OCI-LY7 (cell line): ENCODE data around the gene PRELID3B. TPM values are rescaled to one million over a fixed set of nuclear protein-coding genes. Genes with fewer than 3 reads are reported as not detected.

Experiments
- BruUV-seq: library from RNA; stranded (reverse); fragments of 400-500 nt; replicated peaks from 2 replicates; lab custom pipeline; 2021; lab: Mats Ljungman, UMichigan
- CTCF ChIA-PET: fragments of 300-600 bp; sonication (Branson Sonifier 250); formaldehyde crosslinking; loops from one replicate; lab custom pipeline; 2022; ENCODE audit warnings: antibody characterized with exemption; ENCODE audit not compliant: unreplicated experiment; lab: Charles Lee
- POLR2A ChIA-PET: fragments of 300-600 bp; sonication (Branson Sonifier 250); formaldehyde crosslinking; loops from one replicate; lab custom pipeline; 2022; ENCODE audit warnings: antibody characterized with exemption; lab: Charles Lee
- DNase-seq: peaks from one replicate; pipeline ENCODE4 v3.0.0-alpha.2; 2015; ENCODE audit warnings: low spot score
- H2AFZ ChIP-seq: fragments of 200-600 bp; sonication (generic), shearing (Covaris generic); 2 replicates; pipeline ENCODE4 v1.6.1; 2014; ENCODE audit warnings: mild to moderate bottlenecking, antibody characterized with exemption, low read length, moderate library complexity
- H3K27ac ChIP-seq: fragments of 200-600 bp; sonication (generic); 2 replicates; pipeline ENCODE4 v1.5.1; 2014; ENCODE audit warnings: mixed run types, low read depth, mild to moderate bottlenecking, moderate library complexity, low read length, inconsistent platforms; ENCODE audit not compliant: poor library complexity, severe bottlenecking
- H3K36me3 ChIP-seq: fragments of 200-600 bp; sonication (generic); 2 replicates; pipeline ENCODE4 v1.6.1; 2014; ENCODE audit warnings: mild to moderate bottlenecking, antibody characterized with exemption, low read length, moderate library complexity, mixed read lengths; ENCODE audit not compliant: insufficient read depth
- H3K4me1 ChIP-seq: fragments of 200-600 bp; sonication (generic); 2 replicates; pipeline ENCODE4 v1.5.1; 2014; ENCODE audit warnings: mild to moderate bottlenecking, low read length; ENCODE audit not compliant: insufficient read depth, poor library complexity, severe bottlenecking
- H3K4me2 ChIP-seq: fragments of 200-600 bp; sonication (generic); 2 replicates; pipeline ENCODE4 v1.6.1; 2014; ENCODE audit warnings: mild to moderate bottlenecking, low read length
- H3K4me3 ChIP-seq: fragments of 200-600 bp; sonication (generic); 2 replicates; pipeline ENCODE4 v1.5.1; 2014; ENCODE audit warnings: mild to moderate bottlenecking, low read depth, low read length; ENCODE audit not compliant: poor library complexity, severe bottlenecking
- H3K79me2 ChIP-seq: fragments of 200-600 bp; sonication (generic); 2 replicates; pipeline ENCODE4 v1.6.1; 2016; ENCODE audit warnings: low read depth, mild to moderate bottlenecking, low read length, moderate library complexity, mixed read lengths; ENCODE audit not compliant: insufficient read depth
- H3K9me2 ChIP-seq: fragments of 200-600 bp; sonication (generic); 2 replicates; pipeline ENCODE4 v1.6.1; 2016; ENCODE audit warnings: mild to moderate bottlenecking, low read length, mixed read lengths; ENCODE audit not compliant: insufficient read depth
- H3K9me3 ChIP-seq: fragments of 200-600 bp; sonication (generic); 2 replicates; pipeline ENCODE4 v1.6.1; 2014; ENCODE audit warnings: mild to moderate bottlenecking, mixed run types, low read length, mixed read lengths
- H4K20me1 ChIP-seq: fragments of 200-600 bp; sonication (generic); 2 replicates; pipeline ENCODE4 v1.6.1; 2014; ENCODE audit warnings: mild to moderate bottlenecking, antibody characterized with exemption, low read length, moderate library complexity, mixed read lengths; ENCODE audit not compliant: insufficient read depth
- EZH2phosphoT487 ChIP-seq: fragments of 200-600 bp; sonication (generic); IDR thresholded peaks from 2 replicates; pipeline ENCODE4 v1.6.1; 2018; ENCODE audit warnings: low read depth, borderline replicate concordance, mild to moderate bottlenecking, mixed run types, antibody characterized with exemption, low read length, moderate library complexity, mixed read lengths
- intact Hi-C: fragments of 100-400 bp; cut with micrococcal nuclease; formaldehyde crosslinking; loops from one replicate; pipeline ENCODE4 v1.10.0; 2022; ENCODE audit not compliant: unreplicated experiment
- total RNA-seq, 2 experiments: library from RNA; depleted of rRNA in 1 of 2; stranded (reverse); fragments of >200 nt in 1 of 2; shearing (Covaris generic) in 1 of 2; gene quantifications; 2 replicates each; pipeline ENCODE4 v1.2.3, GENCODE V29; 2014 to 2022
- TF ChIP-seq, protein P1 (sequence below): fragments of 200-600 bp; sonication (generic); conservative IDR thresholded peaks from 2 replicates; pipeline ENCODE4 v1.5.1; 2014; ENCODE audit warnings: mild to moderate bottlenecking, antibody characterized with exemption, low read length, moderate library complexity, mixed read lengths

Gene PRELID3B
- total RNA-seq, 2 experiments from 2014 or later, result 99.4 to 119 TPM

GRCh38 chr20:59010321-59010994, 32.1 kb downstream of the PRELID3B start:
- Histone ChIP-seq H2AFZ (no peak overlapping the region), H3K27ac (no peak overlapping the region), H3K79me2 (peaks cover 9% of the 10 kb centered on the region; the same call in 1 of the 2 replicates), H3K9me3 (no peaks in the 10 kb centered on the region), H3K4me1 (peaks cover 48% of the 10 kb centered on the region), H3K9me2 (no peaks in the 10 kb centered on the region), H3K4me3 (no peak overlapping the region), H3K36me3 (no peaks in the 10 kb centered on the region), H3K4me2 (peak overlapping the region; percentile 30), H4K20me1 (no peaks in the 10 kb centered on the region)
- TF ChIP-seq, protein P1, sequence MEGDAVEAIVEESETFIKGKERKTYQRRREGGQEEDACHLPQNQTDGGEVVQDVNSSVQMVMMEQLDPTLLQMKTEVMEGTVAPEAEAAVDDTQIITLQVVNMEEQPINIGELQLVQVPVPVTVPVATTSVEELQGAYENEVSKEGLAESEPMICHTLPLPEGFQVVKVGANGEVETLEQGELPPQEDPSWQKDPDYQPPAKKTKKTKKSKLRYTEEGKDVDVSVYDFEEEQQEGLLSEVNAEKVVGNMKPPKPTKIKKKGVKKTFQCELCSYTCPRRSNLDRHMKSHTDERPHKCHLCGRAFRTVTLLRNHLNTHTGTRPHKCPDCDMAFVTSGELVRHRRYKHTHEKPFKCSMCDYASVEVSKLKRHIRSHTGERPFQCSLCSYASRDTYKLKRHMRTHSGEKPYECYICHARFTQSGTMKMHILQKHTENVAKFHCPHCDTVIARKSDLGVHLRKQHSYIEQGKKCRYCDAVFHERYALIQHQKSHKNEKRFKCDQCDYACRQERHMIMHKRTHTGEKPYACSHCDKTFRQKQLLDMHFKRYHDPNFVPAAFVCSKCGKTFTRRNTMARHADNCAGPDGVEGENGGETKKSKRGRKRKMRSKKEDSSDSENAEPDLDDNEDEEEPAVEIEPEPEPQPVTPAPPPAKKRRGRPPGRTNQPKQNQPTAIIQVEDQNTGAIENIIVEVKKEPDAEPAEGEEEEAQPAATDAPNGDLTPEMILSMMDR, result no peak
- TF ChIP-seq EZH2phosphoT487, result no peak
- ChIA-PET POLR2A (interaction anchor here (0.9 to 1.2 kb wide), 2 partner anchors 21 to 22 kb away, joined by 3 to 6 read pairs; partner anchors contain the start of gene ATP5F1E), CTCF (no interaction called here)
- peak; percentile 34 for DNase-seq
- no TSS peak for BruUV-seq
- intact Hi-C loops, result no loop called here

GRCh38 chr20:59008715-59009336, 33.8 kb downstream of the PRELID3B start:
- Histone ChIP-seq H3K27ac (peak overlapping the region; percentile 85), H3K4me3 (no peak overlapping the region), H3K4me2 (peak overlapping the region; percentile 94), H3K36me3 (peaks cover 4% of the 10 kb centered on the region; the same call in 1 of the 2 replicates), H3K4me1 (peaks cover 64% of the 10 kb centered on the region), H2AFZ (peak overlapping the region; percentile 50; the same call in 1 of the 2 replicates), H3K9me2 (no peaks in the 10 kb centered on the region), H3K79me2 (peaks cover 16% of the 10 kb centered on the region; the same call in 1 of the 2 replicates), H4K20me1 (no peaks in the 10 kb centered on the region), H3K9me3 (no peaks in the 10 kb centered on the region)
- BruUV-seq, result no TSS peak
- intact Hi-C loops, result loop anchor here (10.0 kb wide), 1 partner anchor 156 kb away; the partner anchor contains the start of gene ZNF831
- peak; percentile 26 for DNase-seq
- ChIA-PET CTCF (interaction anchor here (0.6 to 0.8 kb wide), 3 partner anchors 11 to 23 kb away, joined by 3 read pairs; partner anchors contain the start of genes ATP5F1E and TUBB1), POLR2A (interaction anchor here (1.1 to 1.9 kb wide), 5 partner anchors 8 to 103 kb away, joined by 3 to 13 read pairs (median 5); partner anchors contain the start of gene ATP5F1E)
- no peak for TF ChIP-seq EZH2phosphoT487
- TF ChIP-seq, protein P1, result no peak
